DMS 273 (cell line): ENCODE measurements around the gene DENND4C.
"Not testable (repeated sequence)": the region's sequence is repeated elsewhere in the genome, so short reads cannot be mapped to it uniquely, and the experiment has no call there.

Experiments used
- DNase-seq: peaks from one replicate; lab custom pipeline; 2025; ENCODE audit not compliant: unreplicated experiment; lab: John Stamatoyannopoulos, UW

DENND4C gene

DNA sequence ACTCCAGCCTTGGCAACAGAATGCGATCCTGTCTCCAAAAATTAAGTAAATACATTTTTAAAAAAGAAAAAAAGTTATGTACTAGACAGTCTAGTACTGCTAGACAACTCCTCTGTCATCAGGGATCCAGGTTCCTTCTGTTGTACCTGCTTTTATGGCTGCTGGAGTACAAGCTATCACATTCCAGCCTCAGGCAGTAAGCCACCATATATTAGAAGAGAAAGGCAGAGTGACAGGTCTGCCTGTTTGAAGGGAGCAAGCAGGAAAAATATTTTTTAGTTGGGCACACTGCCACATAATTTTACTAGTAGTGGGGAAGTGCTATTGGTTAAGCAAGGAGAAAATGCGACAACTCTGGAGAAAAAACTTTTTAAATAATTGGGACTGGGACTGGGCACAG lies 138.6 kb downstream of the DENND4C start:
- no peak for DNase-seq

DNA sequence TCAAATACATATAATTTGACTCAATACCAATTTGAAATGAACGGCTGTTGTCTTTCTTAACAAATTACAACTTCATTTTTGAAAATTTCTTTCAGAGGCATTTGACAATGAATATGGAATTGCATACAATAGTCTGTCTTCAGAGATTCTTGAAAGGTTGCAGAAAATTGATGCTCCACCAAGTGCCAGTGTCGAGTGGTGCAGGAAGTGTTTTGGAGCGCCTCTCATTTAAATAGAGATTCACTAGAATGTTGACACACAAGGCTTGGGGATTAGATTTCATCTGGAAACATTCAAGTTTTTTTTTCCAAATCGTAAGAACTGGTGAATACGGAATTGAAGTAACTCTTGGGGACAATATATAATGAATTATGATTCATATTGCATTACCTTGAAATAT lies 141.4 kb downstream of the DENND4C start:
- DNase-seq: peak; percentile 62

DNA sequence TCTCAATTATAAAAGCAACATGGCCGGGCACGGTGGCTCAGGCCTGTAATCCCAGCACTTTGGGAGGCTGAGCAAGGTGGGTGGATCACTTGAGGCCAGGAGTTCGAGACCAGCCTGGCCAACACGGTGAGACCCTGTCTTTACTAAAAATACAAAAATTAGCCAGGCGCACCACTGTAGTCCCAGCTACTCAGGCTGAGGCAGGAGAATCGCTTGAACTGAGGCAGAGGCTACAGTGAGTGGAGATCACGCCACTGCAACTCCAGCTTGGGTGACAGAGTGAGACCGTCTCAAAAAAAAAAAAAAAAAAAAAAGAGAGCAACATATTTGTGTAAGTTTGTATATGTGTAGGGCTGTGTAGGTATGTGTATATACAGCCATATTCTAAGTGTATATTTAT lies 142.1 kb downstream of the DENND4C start:
- peak; percentile 34 for DNase-seq

DNA sequence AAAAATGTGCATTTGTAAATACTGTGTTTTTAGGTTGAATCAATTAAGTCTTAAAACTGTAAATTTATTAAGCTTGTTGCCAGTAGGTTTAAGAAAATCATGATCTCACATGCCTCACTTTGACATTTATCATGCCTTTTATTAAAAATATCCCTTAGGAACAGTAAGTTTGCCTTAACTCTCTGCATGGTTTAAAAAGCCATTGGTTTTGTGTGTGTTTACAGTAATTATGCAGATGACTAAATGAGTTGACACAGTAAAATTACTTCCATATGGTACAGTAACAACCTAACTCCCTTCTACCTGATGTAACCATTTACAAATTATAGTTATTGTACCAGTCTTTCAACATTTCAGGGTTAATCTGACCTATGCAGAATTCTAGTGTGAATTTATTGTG lies 143.0 kb downstream of the DENND4C start:
- peak; percentile 42 for DNase-seq

DNA sequence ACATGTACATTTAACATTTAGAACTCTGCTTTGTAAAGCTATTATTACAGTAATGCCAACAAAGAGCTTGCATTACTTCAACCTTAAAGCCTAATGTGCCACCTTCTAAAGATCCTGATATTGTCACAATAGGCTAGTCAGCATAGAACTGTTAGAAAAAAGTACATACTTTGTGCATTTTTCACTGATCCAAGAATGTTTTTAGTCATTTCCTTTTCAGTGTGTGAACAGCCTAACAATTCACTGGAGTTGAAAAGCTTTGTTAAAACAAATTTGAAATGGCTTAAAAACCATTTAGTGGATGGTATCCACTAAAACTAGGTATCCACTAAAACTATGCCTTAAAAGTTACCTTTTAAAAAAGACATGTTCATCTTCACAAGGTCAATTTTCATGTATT lies 145.0 kb downstream of the DENND4C start:
- peak; percentile 32 for DNase-seq

DNA sequence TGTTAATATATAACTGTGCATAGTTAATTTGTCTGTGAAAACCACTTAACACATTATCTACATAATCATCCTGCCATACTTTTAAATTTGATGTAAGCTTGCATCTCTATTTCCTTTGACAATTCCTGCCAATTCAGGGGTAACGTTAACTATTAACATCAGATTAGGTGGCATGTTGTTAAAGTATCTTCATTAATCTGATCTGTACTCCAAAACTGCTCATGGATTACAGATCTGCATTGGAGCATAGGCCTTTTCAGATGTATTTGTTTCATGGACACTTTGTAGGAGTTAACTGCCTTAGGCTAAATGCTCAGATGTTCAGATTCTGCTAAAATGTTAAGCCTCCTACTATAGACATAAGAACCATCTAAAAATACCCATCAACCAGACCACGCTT lies 146.4 kb downstream of the DENND4C start:
- no peak for DNase-seq

DNA sequence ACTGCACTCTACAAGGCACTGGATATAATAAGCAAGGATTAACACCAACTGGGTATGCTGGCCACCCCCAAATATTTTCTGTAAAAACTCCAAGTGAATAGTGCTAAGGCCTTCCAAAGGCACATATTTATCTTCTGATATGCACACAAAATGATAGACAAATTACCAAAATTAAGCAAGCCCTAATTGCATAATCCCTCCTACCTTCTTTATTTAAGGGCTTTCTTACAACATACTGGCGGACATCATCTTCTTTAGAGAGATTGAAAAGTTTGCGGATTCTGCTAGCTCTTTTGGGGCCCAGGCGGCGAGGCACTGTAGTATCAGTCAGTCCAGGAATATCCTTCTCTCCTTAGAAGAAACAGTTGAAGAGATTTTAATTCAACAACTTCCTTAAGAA lies 147.7 kb downstream of the DENND4C start:
- no peak for DNase-seq

DNA sequence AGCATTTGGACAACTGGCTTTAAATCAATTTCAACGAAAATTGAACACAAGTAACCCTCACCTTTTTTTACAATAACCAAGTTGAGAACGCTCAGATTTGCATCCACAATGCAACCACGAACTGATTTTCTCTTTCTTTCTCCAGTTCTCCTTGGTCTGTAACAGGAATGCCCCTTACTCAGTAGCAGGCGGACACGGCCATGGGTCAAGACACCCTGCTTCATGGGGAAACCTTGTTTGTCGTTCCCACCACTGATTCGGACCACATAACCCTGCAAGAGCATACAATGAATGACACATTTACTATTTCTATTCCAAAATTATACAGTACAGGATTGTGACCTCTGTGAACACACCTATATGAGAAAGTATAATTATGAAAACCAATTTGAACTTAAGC lies 148.2 kb downstream of the DENND4C start:
- DNase-seq: no peak

DNA sequence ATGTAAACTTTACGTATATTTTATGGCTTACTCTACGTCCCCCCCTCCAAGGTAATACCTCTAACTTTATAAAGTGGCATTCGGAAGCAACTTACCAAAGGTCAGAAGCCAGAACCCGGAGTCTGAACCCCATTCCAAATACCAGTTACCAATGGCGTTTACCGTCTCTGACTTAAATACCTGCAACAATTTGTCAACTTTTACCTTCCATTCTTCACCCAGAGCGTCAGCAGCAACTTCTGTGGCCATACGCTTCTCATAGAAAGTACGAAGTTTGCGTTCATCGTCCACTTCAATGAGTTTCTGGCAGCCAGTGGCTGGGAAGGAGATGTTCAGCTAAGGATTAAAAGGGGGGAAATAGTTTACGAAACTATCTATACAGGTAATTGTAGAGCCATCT lies 148.8 kb downstream of the DENND4C start:
- peak; percentile 29 for DNase-seq

DNA sequence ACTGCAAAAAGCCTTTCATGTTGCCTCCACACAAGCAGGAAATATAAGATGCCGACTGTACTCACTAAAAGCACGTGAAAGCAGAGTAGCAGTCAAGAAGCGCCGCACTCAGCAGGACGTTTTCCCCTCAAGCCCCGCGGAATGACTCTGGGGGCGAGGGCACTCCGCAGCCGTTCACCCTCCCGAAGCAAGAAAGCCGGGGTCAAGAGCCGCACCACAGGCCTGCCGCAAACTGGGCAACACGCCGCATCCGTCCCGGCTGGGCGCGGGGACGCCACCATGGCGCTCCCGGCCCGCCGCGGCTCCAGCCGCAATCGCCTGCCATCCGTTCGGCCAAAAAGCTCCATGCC lies 149.2 kb downstream of the DENND4C start:
- DNase-seq: no peak

DNA sequence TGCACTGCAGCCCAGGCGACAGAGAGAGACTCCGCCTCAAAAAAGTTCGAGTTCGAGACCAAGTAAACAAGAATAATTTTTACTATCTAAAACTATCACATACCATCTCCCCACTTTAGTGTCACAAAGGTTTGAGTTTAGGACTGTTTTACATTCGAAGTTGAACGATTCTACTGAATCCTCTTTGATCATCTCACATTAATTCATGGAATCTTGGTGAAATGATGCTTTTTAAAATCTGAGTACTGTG lies 150.3 kb downstream of the DENND4C start:
- DNase-seq: no peak

DNA sequence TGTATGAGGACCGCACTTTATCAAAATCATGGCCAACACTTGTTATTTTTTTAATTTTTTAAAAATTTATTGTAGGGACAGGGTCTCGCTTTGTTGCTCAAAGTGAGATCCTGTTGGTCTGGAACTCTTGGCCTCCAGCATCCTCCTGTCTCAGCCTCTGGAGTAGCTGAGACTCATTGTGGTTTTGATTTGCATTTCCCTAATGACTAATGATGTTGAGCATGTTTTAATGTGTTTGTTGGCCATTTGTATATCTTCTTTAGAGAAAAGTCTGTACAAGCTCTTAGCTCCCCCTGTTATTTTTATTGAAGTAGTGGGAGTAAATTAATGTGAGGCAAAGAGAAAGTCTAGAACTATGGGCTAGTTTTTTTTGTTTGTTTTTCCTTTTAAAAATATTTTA lies 151.2 kb downstream of the DENND4C start:
- DNase-seq: no peak

DNA sequence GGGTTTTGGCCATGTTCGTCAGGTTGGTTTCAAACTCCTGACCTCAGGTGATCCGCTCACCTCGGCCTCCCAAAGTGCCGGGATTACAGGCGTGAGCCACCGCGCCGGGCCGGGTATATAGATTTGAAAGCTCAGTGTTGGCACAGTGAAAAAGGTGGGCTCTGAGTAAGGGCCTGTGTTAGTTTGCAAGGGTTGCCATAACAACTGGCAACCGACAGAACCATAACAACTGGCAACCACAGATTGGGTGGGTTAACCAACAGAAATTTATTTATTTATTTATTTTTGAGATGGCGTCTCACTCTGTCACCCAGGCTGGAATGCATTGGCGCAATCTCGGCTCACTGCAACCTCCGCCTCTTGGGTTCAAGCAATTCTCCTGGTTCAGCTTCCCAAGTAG lies 154.7 kb downstream of the DENND4C start:
- not testable (repeated sequence) for DNase-seq

DNA sequence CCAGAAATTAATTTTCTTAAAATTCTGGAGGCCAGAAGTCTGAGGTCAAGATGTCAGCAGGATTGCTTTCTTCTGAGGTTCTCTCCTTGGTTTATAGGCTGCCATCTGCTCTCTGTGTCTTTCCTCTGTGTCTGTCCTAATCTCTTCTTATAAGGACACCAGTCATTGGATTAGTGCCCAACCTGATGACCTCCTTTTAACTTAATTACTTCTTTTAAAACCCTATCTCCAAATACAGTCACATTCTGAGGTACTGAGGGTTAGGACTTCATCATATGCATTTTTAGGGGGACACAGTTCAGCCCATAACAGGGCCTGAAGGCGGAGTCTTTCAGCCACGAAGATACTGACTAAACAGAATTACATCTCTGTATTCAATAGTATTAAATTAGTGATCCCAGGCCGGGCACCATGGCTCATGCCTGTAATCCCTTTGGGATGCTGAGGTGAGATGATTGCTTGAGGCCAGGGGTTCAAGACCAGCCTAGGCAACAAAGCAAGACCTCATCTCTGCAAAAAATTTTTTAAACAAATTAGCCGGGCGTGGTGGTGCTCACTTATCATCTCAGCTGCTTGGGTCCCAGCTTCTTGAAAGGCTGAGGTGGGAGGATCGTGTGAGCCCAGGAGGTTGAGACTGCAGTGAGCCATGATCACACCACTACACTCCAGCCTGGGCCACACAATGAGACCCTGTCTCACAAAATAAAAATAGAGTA lies 155.5 kb downstream of the DENND4C start:
- DNase-seq: no peak

DNA sequence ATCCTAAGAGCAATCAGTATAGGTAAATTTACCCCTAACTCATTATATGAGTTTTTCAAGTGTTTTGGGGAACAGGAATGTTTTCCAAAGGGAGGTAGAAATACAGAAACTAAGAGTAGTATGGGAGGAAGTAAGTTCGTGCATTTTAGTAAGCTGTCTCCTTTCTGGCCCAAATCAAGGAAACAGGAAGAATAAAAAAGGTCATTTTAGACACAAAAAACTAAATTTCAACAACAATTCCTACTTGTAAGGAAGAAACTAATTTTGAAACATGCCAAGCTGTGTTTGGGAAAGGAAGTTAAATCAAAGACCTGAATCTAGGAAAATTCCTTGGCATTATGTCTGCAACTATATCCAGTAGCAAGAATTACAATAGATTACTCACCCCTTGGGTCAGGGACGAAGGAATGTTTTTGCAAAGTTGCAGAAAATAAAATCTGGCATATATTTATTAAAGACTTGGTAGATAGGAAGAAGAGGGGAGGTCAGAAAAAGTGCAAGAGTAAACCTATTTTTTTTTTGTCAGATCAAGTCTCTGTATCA lies 156.1 kb downstream of the DENND4C start:
- no peak for DNase-seq

DNA sequence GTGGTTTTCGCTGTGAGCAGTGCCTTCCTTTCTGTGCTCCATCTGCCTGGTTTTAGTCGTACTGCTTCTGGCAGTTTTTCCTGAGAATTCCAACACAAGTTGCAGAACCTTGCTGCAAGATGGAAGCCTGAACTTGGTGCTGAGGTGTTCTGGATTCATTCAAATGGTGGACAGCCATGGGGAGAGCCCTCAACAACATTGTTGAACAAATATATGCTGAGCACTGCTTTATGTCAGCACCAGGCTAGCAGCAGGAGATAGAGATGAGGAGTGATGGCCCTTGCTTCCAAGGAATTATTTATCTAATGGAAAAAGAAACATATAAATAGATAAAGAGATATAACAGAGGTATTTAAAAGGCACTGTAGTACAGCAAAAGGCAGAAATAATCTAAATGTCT lies 156.8 kb downstream of the DENND4C start:
- DNase-seq: no peak

DNA sequence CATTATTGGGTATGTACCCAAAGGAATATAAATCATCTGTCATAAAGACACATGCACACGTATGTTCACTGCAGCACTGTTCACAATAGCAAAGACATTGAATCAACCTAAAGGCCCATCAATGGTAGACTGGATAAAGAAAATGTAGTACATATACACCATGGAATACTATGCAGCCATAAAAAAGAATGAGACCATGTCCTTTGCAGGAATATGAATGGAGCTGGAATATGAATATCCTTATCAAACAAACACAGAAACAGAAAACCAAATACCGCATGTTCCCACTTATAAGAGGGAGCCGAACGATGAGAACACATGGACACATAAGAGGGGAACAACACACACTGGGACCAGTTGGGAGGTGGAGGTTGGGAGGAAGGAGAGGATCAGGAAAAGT lies 159.0 kb downstream of the DENND4C start:
- not testable (repeated sequence) for DNase-seq

DNA sequence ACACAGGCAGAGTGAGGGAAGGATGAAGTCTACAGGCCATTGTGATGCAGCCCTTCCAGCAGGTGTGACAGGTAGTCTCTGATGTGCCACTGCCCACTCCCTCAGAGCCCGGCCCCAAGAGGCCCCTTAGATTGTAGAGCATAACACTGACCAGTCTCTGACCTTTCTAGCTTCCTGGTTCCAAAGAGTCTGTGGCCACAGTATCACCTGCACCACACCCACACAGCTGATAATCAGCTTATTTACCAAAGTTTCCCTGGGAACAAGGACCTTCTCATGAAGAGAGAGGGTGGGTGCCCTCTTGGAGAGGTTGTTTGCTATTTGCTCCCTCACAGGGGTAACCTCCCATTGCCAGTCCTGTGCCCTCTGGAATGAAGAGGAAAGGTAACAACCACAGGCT lies 167.4 kb downstream of the DENND4C start:
- DNase-seq: no peak

DNA sequence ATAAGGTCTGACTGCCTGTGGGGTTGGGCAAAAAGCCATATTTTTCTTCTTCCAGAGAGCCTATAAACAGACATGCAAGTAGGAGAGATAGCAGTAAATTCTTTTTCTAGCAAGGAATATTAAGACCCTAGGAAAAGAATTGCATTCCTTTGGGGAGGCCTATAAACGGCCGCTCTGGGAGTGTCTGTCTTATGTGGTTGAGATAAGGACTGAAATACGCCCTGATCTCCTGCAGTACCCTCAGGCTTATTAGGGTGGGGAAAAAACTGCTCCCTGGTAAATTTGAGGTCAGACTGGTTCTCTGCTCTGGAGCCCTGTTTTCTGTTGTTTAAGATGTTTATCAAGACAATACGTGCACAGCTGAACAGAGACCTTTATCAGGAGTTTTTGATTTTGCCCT lies 172.7 kb downstream of the DENND4C start:
- DNase-seq: not testable (repeated sequence)

DNA sequence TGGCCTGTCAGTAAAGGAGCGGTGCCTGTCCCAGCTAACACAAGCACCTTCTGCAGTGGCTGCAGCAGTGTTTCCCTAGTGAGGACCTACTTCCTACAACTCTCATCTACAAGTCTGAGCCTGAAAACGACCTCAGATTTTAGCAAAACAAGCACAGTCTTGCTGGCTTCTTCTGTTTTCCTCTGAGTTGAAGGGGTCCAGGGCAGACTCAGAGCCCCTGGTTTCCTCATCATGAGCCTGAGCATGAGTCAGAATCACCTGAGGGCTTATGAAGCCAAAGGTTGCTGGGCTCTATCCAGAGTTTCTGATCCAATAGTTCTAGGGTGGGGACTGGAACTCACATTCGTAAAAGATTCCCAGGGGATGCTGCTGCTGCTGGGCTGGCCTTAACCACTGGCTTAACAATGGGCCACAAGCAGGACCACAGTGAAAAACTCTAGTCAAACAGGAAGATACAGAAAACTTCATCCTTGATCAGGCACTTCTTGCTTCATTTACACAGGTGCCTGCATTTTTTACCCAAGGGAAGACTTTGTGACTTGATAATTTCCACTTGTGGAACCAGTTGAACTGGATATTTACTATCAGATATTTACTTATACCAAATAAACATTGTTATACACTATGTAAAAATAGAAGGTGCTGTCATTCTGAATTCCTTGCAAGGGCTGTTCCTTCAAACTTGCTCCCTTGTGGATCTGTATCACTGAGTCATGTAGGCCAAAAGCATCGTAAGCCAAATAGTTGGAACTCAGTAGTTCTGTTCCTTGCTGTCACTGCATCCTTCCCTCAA lies 174.0 kb downstream of the DENND4C start:
- no peak for DNase-seq

DNA sequence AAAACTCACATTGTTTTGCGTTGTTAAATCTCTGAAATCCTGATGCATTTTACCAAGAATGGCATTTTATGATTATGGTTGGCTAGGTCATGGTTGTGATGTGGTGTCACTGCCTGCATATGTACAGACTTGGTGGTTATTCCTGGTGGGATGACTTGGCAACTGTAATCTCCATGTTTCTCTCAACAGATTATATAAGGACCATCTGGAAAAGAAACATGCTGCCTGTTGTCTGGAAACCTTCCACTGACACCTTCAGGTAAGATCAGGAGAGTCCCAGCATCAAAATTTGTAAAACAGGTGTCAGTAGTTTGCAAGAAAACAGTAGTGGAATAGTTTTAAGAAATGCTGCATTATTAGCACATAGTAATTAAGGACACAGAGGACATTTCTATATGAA lies 175.3 kb downstream of the DENND4C start:
- DNase-seq: peak; percentile 55

DNA sequence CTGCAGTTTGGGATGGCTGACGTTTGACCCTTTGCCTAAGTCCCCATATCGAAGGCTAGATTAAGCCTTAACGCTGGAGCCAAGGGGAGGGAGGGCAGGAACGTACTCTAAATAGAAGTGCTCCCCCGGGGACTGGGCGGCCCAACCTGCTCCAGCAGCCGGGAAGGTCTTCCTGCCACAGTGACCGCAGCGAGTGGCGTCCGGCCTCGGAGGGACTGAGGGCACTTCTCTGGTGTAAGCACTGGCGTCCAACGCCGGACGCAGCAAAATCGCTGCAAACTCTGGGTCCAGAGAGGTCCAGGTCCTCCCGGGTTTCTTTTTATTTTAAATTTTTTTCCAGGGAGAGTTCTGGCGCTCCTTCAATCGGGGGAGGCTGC lies 177.8 kb downstream of the DENND4C start:
- DNase-seq: peak; percentile 48
